HCT116 (cell line): Measurements from ENCODE around the gene PAQR4. TPM values are rescaled to one million over a fixed set of nuclear protein-coding genes. Genes with fewer than 3 reads are reported as not detected.

Source experiments
- ATAC-seq: fragments of 200-7000 bp; cut with Tn5 transposase; 2 replicates; pipeline ENCODE4 v1.9.1; 2020; ENCODE audit warnings: mild to moderate bottlenecking, moderate library complexity
- BruUV-seq: library from RNA; stranded (reverse); fragments of 400-500 nt; replicated peaks from 2 replicates; lab custom pipeline; 2021; lab: Mats Ljungman, UMichigan
- CTCF ChIA-PET: fragments of 300-600 bp; sonication (Branson Sonifier 250); formaldehyde crosslinking; loops from one replicate; lab custom pipeline; 2021; ENCODE audit warnings: antibody characterized with exemption; lab: Charles Lee
- POLR2A ChIA-PET: fragments of 300-600, 350-600 bp; sonication (Branson Sonifier 250); formaldehyde crosslinking; loops from one replicate; lab custom pipeline; 2021; ENCODE audit warnings: antibody characterized with exemption; lab: Charles Lee
- RAD21 ChIA-PET, 2 experiments: fragments of 300-600 bp; sonication (Branson Sonifier 250); formaldehyde crosslinking; loops; one replicate each; lab custom pipeline; 2023; ENCODE audit warnings: low total read pairs in 2 of 2; ENCODE audit not compliant: uncharacterized antibody in 2 of 2, unreplicated experiment in 2 of 2, low non-redundant PET in 1 of 2; lab: Charles Lee
- DNase-seq: peaks from one replicate; pipeline ENCODE4 v3.0.0-alpha.2; 2010; ENCODE audit warnings: low read depth, low spot score
- H2AFZ ChIP-seq: fragments of 200-600 bp; shearing (Covaris generic), sonication (generic); 2 replicates; pipeline ENCODE4 v1.6.1; 2017; ENCODE audit warnings: low read depth, mixed run types, mixed read lengths, antibody characterized with exemption, low read length; ENCODE audit not compliant: poor library complexity, severe bottlenecking
- H3K27ac ChIP-seq: 2 replicates; pipeline ENCODE4 v1.5.1; 2012; ENCODE audit warnings: low read depth, low read length
- H3K27me3 ChIP-seq: fragments of 200-600 bp; sonication (generic); 2 replicates; pipeline ENCODE4 v1.6.1; 2016; ENCODE audit warnings: mixed run types, low read length, mixed read lengths; ENCODE audit not compliant: insufficient read depth
- H3K36me3 ChIP-seq, 2 experiments: fragments of 200-500 bp in 1 of 2; fragments of 200-600 bp in 1 of 2; sonication (Bioruptor generic) in 1 of 2; sonication (generic) in 1 of 2; 2 replicates each; pipeline versions ENCODE4 v1.5.1 to v1.6.1; 2014 to 2016; ENCODE audit warnings: low read length in 2 of 2, inconsistent platforms in 1 of 2, mixed read lengths in 1 of 2, mixed run types in 1 of 2; ENCODE audit not compliant: insufficient read depth in 2 of 2, control insufficient read depth in 1 of 2
- H3K4me1 ChIP-seq, 2 experiments: fragments of 200-600 bp in 1 of 2; sonication (generic) in 1 of 2; 2 replicates each; pipeline versions ENCODE4 v1.5.1 to v1.6.1; 2012 to 2017; ENCODE audit warnings: low read length in 2 of 2, inconsistent platforms in 1 of 2, mild to moderate bottlenecking in 1 of 2, mixed read lengths in 1 of 2, mixed run types in 1 of 2, moderate library complexity in 1 of 2; ENCODE audit not compliant: insufficient read depth in 2 of 2, control insufficient read depth in 1 of 2
- H3K4me2 ChIP-seq: fragments of 200-600 bp; sonication (generic); 2 replicates; pipeline ENCODE4 v1.6.1; 2017; ENCODE audit warnings: mixed run types, low read length, mixed read lengths
- H3K4me3 ChIP-seq, 2 experiments: fragments of 200-600 bp in 1 of 2; sonication (generic) in 1 of 2; replicated peaks in 1 of 2; 2 replicates each; pipeline ENCODE4 v1.5.1; 2011 to 2016; ENCODE audit warnings: low read length in 2 of 2, control low read depth in 1 of 2, low read depth in 1 of 2, mild to moderate bottlenecking in 1 of 2, mixed read lengths in 1 of 2, mixed run types in 1 of 2
- H3K79me2 ChIP-seq: fragments of 200-600 bp; sonication (generic); 2 replicates; pipeline ENCODE4 v1.6.1; 2017; ENCODE audit warnings: mild to moderate bottlenecking, mixed run types, low read length, moderate library complexity, mixed read lengths; ENCODE audit not compliant: insufficient read depth
- H3K9ac ChIP-seq: fragments of 200-600 bp; sonication (generic); 2 replicates; pipeline ENCODE4 v1.6.1; 2016; ENCODE audit warnings: low read length, mixed read lengths
- H3K9me2 ChIP-seq: fragments of 200-600 bp; sonication (generic), shearing (Covaris generic); 2 replicates; pipeline ENCODE4 v1.6.1; 2017; ENCODE audit warnings: mixed run types, mild to moderate bottlenecking, moderate library complexity; ENCODE audit not compliant: insufficient read depth
- H3K9me3 ChIP-seq, 2 experiments: fragments of 200-500 bp in 1 of 2; fragments of 200-600 bp in 1 of 2; sonication (Bioruptor generic) in 1 of 2; sonication (generic) in 1 of 2; 2 replicates each; pipeline ENCODE4 v1.6.1; 2014 to 2017; ENCODE audit warnings: low read length in 2 of 2, mixed read lengths in 2 of 2, inconsistent platforms in 1 of 2, low read depth in 1 of 2, mild to moderate bottlenecking in 1 of 2, mixed run types in 1 of 2, moderate library complexity in 1 of 2; ENCODE audit not compliant: control insufficient read depth in 1 of 2, insufficient read depth in 1 of 2
- H4K20me1 ChIP-seq: fragments of 200-600 bp; sonication (generic), shearing (Covaris generic); 2 replicates; pipeline ENCODE4 v1.6.1; 2017; ENCODE audit warnings: mixed run types, mild to moderate bottlenecking, moderate library complexity; ENCODE audit not compliant: insufficient read depth
- CBX3 ChIP-seq: IDR thresholded peaks from 2 replicates; pipeline ENCODE4 v1.6.1; 2012; ENCODE audit warnings: low read depth
- CEBPB ChIP-seq: IDR thresholded peaks from 2 replicates; pipeline ENCODE4 v1.6.1; 2012; ENCODE audit warnings: low read depth
- CTCF ChIP-seq, 3 experiments: fragments of 200-600 bp in 1 of 3; sonication (generic) in 1 of 3; IDR thresholded peaks in 2 of 3; conservative IDR thresholded peaks in 1 of 3; 2 replicates each; pipeline ENCODE4 v1.5.1; 2012 to 2017; ENCODE audit warnings: low read depth in 2 of 3, low read length in 2 of 3, antibody characterized with exemption in 1 of 3, borderline replicate concordance in 1 of 3, control low read depth in 1 of 3, mild to moderate bottlenecking in 1 of 3, mixed read lengths in 1 of 3, mixed run types in 1 of 3, moderate library complexity in 1 of 3; ENCODE audit not compliant: insufficient read depth in 1 of 3
- EGR1 ChIP-seq: IDR thresholded peaks from 2 replicates; pipeline ENCODE4 v1.6.1; 2012; ENCODE audit warnings: low read depth
- EZH2 ChIP-seq: fragments of 200-600 bp; sonication (generic); IDR thresholded peaks from 2 replicates; pipeline ENCODE4 v1.6.1; 2017; ENCODE audit warnings: antibody characterized with exemption, mixed run types
- EZH2phosphoT487 ChIP-seq: fragments of 200-600 bp; IDR thresholded peaks from 2 replicates; pipeline ENCODE4 v1.6.1; 2018; ENCODE audit warnings: antibody characterized with exemption, borderline replicate concordance
- POLR2AphosphoS5 ChIP-seq: IDR thresholded peaks from 2 replicates; pipeline ENCODE4 v1.6.1; 2011; ENCODE audit warnings: mild to moderate bottlenecking, low read depth, low read length, moderate library complexity
- RAD21 ChIP-seq: IDR thresholded peaks from 2 replicates; pipeline ENCODE4 v1.6.1; 2012; ENCODE audit warnings: low read depth, mild to moderate bottlenecking
- SIN3A ChIP-seq: IDR thresholded peaks from 2 replicates; pipeline ENCODE4 v1.6.1; 2012; ENCODE audit warnings: low read depth
- SRF ChIP-seq: IDR thresholded peaks from 2 replicates; pipeline ENCODE4 v1.6.1; 2012; ENCODE audit warnings: low read depth
- YY1 ChIP-seq: IDR thresholded peaks from 2 replicates; pipeline ENCODE4 v1.6.1; 2011; ENCODE audit warnings: low read length, low read depth, moderate library complexity, mild to moderate bottlenecking; ENCODE audit not compliant: insufficient replicate concordance; ENCODE audit errors: extremely low read depth
- ZNF274 ChIP-seq: fragments of 200-500 bp; sonication (Bioruptor generic); IDR thresholded peaks from 2 replicates; pipeline ENCODE4 v1.6.1; 2014; ENCODE audit warnings: mild to moderate bottlenecking, low read depth, low read length, inconsistent platforms
- intact Hi-C: fragments of 100-400 bp; cut with micrococcal nuclease; formaldehyde crosslinking; loops from 2 replicates; pipeline ENCODE4 v1.10.0; 2022
- total RNA-seq: library from RNA; stranded (reverse); gene quantifications from one replicate; pipeline ENCODE4 v1.2.1, GENCODE V29; 2021; ENCODE audit not compliant: unreplicated experiment
- TF ChIP-seq, protein P1 (sequence below): IDR thresholded peaks from 2 replicates; pipeline ENCODE4 v1.6.1; 2012

Gene PAQR4
- total RNA-seq, 1 experiment from 2014 or later, result 45.6 TPM

GRCh38 chr16:3000540-3000939 lies 31.4 kb downstream of the PAQR4 start:
- Histone ChIP-seq H2AFZ (no peak overlapping the region), H3K27ac (no peak overlapping the region), H3K9me2 (no peaks in the 10 kb centered on the region), H3K9ac (no peak overlapping the region), H3K4me2 (no peak overlapping the region), H3K9me3 (no peaks in the 10 kb centered on the region), H3K79me2 (no peaks in the 10 kb centered on the region), H3K27me3 (no peaks in the 10 kb centered on the region), H3K36me3 (no peaks in the 10 kb centered on the region), H3K4me1 (peaks cover 3 to 17% of the 10 kb centered on the region in 2 experiments; a peak in 3 of 4 replicates), H4K20me1 (no peaks in the 10 kb centered on the region), H3K4me3 (no peak overlapping the region)
- intact Hi-C loops, result no loop called here
- no TSS peak for BruUV-seq
- TF ChIP-seq RAD21, result no peak
- no peak for TF ChIP-seq SRF
- TF ChIP-seq, protein P1, sequence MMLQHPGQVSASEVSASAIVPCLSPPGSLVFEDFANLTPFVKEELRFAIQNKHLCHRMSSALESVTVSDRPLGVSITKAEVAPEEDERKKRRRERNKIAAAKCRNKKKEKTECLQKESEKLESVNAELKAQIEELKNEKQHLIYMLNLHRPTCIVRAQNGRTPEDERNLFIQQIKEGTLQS, result no peak
- TF ChIP-seq YY1, result no peak
- TF ChIP-seq EGR1, result no peak
- no peak for TF ChIP-seq POLR2AphosphoS5
- TF ChIP-seq EZH2, result no peak
- TF ChIP-seq SIN3A, result no peak
- POLR2A ChIA-PET, result interaction anchor here (11.4 kb wide), 1 partner anchor 21 kb away, joined by 188 read pairs; the partner anchor contains the start of genes CLDN6, HCFC1R1, THOC6 and TNFRSF12A
- RAD21 ChIA-PET, result no interaction called here
- DNase-seq (no peak), ATAC-seq (no peak)
- CTCF ChIA-PET, result interaction anchor here (1.3 kb wide), 1 partner anchor 27 kb away, joined by 6 read pairs; no protein-coding TSS in a partner anchor

DNA sequence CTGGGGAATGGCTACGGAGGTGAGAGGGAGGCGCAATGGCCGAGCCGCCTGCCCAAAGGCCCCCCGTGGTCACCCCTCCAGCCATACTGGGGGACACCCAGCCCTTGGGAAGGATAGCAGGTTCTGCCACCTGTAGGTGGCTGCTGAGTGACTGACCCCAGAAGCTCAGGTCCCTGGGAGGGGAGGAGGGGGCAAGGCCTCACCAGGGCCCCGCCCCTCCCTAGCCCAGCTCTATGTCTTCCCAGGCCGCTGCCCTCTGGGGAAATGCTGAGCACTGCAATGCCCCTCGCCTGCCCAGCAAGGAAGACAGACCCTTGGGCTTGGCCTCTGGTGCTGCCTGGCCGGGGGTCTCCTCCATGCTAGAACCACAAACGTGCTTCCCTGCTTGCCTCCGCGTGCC lies 32.2 kb downstream of the PAQR4 start:
- no peaks in the 10 kb centered on the region for H3K9me2 ChIP-seq
- intact Hi-C loops, result no loop called here
- peaks cover 8 to 22% of the 10 kb centered on the region in 2 experiments; a peak in 3 of 4 replicates for H3K4me1 ChIP-seq
- no peaks in the 10 kb centered on the region for H3K27me3 ChIP-seq
- no peak overlapping the region for H3K27ac ChIP-seq
- ATAC-seq (no peak), DNase-seq (no peak)
- H3K79me2 ChIP-seq, result no peaks in the 10 kb centered on the region
- ChIA-PET CTCF (interaction anchor here (1.3 kb wide), 1 partner anchor 26 kb away, joined by 6 read pairs; no protein-coding TSS in a partner anchor), RAD21 (no interaction called here), POLR2A (interaction anchor here (11.4 kb wide), 1 partner anchor 20 kb away, joined by 188 read pairs; the partner anchor contains the start of genes CLDN6, HCFC1R1, THOC6 and TNFRSF12A)
- no peaks in the 10 kb centered on the region for H3K9me3 ChIP-seq
- no peak overlapping the region for H3K4me3 ChIP-seq
- no TSS peak for BruUV-seq
- TF ChIP-seq EZH2phosphoT487 (no peak), CTCF (IDR thresholded peaks at IDR 0.05 in 2 of 3, conservative IDR thresholded peaks at IDR 0.05 in 1 of 3; ENCODE audit: borderline replicate concordance in 1 of 3, insufficient read depth in 1 of 3, low read depth in 2 of 3, low read length in 2 of 3) (no peak), SIN3A (no peak), CBX3 (no peak), CEBPB (no peak), EGR1 (no peak), ZNF274 (no peak)
- no peaks in the 10 kb centered on the region for H4K20me1 ChIP-seq
- H3K9ac ChIP-seq, result no peak overlapping the region
- H2AFZ ChIP-seq, result no peak overlapping the region
- no peak overlapping the region for H3K4me2 ChIP-seq
- H3K36me3 ChIP-seq, result no peaks in the 10 kb centered on the region
